GM12878 (cell line): Measurements from ENCODE around the gene ITPR3. TPM values are rescaled to one million over a fixed set of nuclear protein-coding genes. Genes with fewer than 3 reads are reported as not detected.
"Not testable (repeated sequence)": the region's sequence is repeated elsewhere in the genome, so short reads cannot be mapped to it uniquely, and the experiment has no call there.

Source experiments
- ATAC-seq: fragments of 200-7000 bp; cut with Tn5 transposase; 3 replicates; pipeline ENCODE4 v1.9.1; 2020; ENCODE audit warnings: mild to moderate bottlenecking, moderate library complexity
- BruUV-seq: library from RNA; stranded (reverse); fragments of 400-500 nt; replicated peaks from 2 replicates; lab custom pipeline; 2021; lab: Mats Ljungman, UMichigan
- CTCF ChIA-PET: fragments of 300-600 bp; sonication (Branson Sonifier 250); formaldehyde crosslinking; extraction: SDS; loops from one replicate; lab custom pipeline; 2021; ENCODE audit warnings: inconsistent platforms; lab: Yijun Ruan, JAX
- POLR2A ChIA-PET: fragments of 350-600 bp; formaldehyde crosslinking; extraction: SDS; loops from one replicate; lab custom pipeline; 2021; ENCODE audit warnings: inconsistent platforms; lab: Charles Lee
- RAD21 ChIA-PET: fragments of 300-600 bp; sonication (Branson Sonifier 250); formaldehyde crosslinking; loops from one replicate; lab custom pipeline; 2023; ENCODE audit warnings: antibody characterized with exemption; ENCODE audit not compliant: unreplicated experiment; lab: Charles Lee
- SMC1A ChIA-PET: fragments of 300-600 bp; sonication (Branson Sonifier 250); formaldehyde crosslinking; loops from one replicate; lab custom pipeline; 2023; ENCODE audit not compliant: unreplicated experiment, uncharacterized antibody; lab: Charles Lee
- DNase-seq: peaks from one replicate; pipeline ENCODE4 v3.0.0-alpha.2; 2011; ENCODE audit warnings: low read depth, low spot score
- FAIRE-seq: peaks from 3 replicates; lab custom pipeline; 2011; peaks lifted over from hg19 to GRCh38; lab: Jason Lieb, UNC
- H2AFZ ChIP-seq: 2 replicates; pipeline ENCODE4 v1.6.0; 2011; ENCODE audit warnings: low read depth, low read length, control low read depth; ENCODE audit not compliant: control insufficient read depth
- H3K27ac ChIP-seq: 2 replicates; pipeline ENCODE4 v1.5.1; 2011; ENCODE audit warnings: control low read depth; ENCODE audit not compliant: control insufficient read depth, insufficient read depth
- H3K27me3 ChIP-seq, 2 experiments: replicated peaks in 1 of 2; 2 replicates each; pipeline versions ENCODE4 v1.6.0 to v1.6.1; 2011; ENCODE audit warnings: low read length in 1 of 2; ENCODE audit not compliant: control insufficient read depth in 2 of 2, insufficient read depth in 2 of 2
- H3K36me3 ChIP-seq, 2 experiments: 2 replicates each; pipeline ENCODE4 v1.5.1; 2011; ENCODE audit warnings: low read length in 1 of 2; ENCODE audit not compliant: control insufficient read depth in 2 of 2, insufficient read depth in 2 of 2
- H3K4me1 ChIP-seq: 2 replicates; pipeline ENCODE4 v1.6.1; 2011; ENCODE audit warnings: mild to moderate bottlenecking, low read length, moderate library complexity, mixed read lengths; ENCODE audit not compliant: control insufficient read depth, insufficient read depth
- H3K4me2 ChIP-seq: 2 replicates; pipeline ENCODE4 v1.6.0; 2011; ENCODE audit warnings: control low read depth; ENCODE audit not compliant: control insufficient read depth, insufficient read depth
- H3K4me3 ChIP-seq: fragments of 200-600 bp; sonication (generic); 2 replicates; pipeline ENCODE4 v1.5.1; 2016
- H3K79me2 ChIP-seq: 2 replicates; pipeline ENCODE4 v1.6.0; 2011; ENCODE audit warnings: low read length; ENCODE audit not compliant: control insufficient read depth, insufficient read depth
- H3K9ac ChIP-seq: 2 replicates; pipeline ENCODE4 v1.8.0; 2011; ENCODE audit warnings: low read length, control low read depth, mixed read lengths; ENCODE audit not compliant: control insufficient read depth, insufficient read depth
- H3K9me3 ChIP-seq: replicated peaks from 3 replicates; pipeline ENCODE4 v1.5.1; 2011; ENCODE audit warnings: mild to moderate bottlenecking, low read length; ENCODE audit not compliant: control insufficient read depth, insufficient read depth
- H4K20me1 ChIP-seq: 2 replicates; pipeline ENCODE4 v1.6.0; 2011; ENCODE audit not compliant: control insufficient read depth, insufficient read depth
- CREB1 ChIP-seq: IDR thresholded peaks from 2 replicates; pipeline ENCODE4 v1.6.1; 2012; ENCODE audit warnings: low read depth, mild to moderate bottlenecking, inconsistent platforms
- FOS ChIP-seq: IDR thresholded peaks from 3 replicates; pipeline ENCODE4 v1.6.1; 2011; ENCODE audit warnings: borderline replicate concordance; ENCODE audit not compliant: insufficient read length; ENCODE audit errors: extremely low read depth
- ZNF217 ChIP-seq: fragments of 450-650 bp; IDR thresholded peaks from 2 replicates; pipeline ENCODE4 v1.6.1; 2017; ENCODE audit warnings: antibody characterized with exemption, mild to moderate bottlenecking
- WGBS: methylation state at CpG from one replicate; pipeline ENCODE4 v1.1.6; 2016; ENCODE audit warnings: low lambda C conversion rate; ENCODE audit not compliant: insufficient replicate concordance, insufficient coverage; ENCODE audit errors: missing lambda C conversion rate; 5-methylcytosine and 5-hydroxymethylcytosine counted together
- in situ Hi-C: fragments of 300-500 bp; cut with MboI; formaldehyde crosslinking; loops from 9 replicates; pipeline ENCODE4 v1.14.3; 2018; ENCODE audit warnings: mixed read lengths
- intact Hi-C: fragments of 100-400 bp; cut with micrococcal nuclease; formaldehyde crosslinking; loops from one replicate; pipeline ENCODE4 v1.14.2; 2022; ENCODE audit not compliant: unreplicated experiment
- polyA plus RNA-seq, 11 experiments: library from polyadenylated mRNA; depleted of rRNA in 4 of 11; unstranded in 6 of 11; stranded (reverse) in 5 of 11; fragments of >200 nt; fragmentation: Nextera tagmentation in 4 of 11; fragmentation: Illumina TruSeq in 1 of 11; extraction: Ambion mirVana in 4 of 11; extraction: Trizol in 1 of 11; gene quantifications; 1 replicate in 1 of 11; 2 replicates in 10 of 11; pipeline versions ENCODE4 v1.2.1 to v1.2.3, GENCODE V29; 2011 to 2016; ENCODE audit warnings: inconsistent platforms in 2 of 11, missing spikeins in 2 of 11, low read depth in 1 of 11
- total RNA-seq, 4 experiments: library from RNA; depleted of rRNA in 3 of 4; stranded (reverse); fragments of >200 nt in 3 of 4; fragmentation: Illumina TruSeq in 1 of 4; extraction: Trizol in 1 of 4; gene quantifications; 2 replicates each; pipeline versions ENCODE4 v1.2.1 to v1.2.3, GENCODE V29; 2013 to 2021
- TF ChIP-seq, protein P1 (sequence below): fragments of 450-650 bp; conservative IDR thresholded peaks from 2 replicates; pipeline ENCODE4 v1.6.1; 2017; ENCODE audit warnings: mild to moderate bottlenecking, moderate library complexity
- TF ChIP-seq, protein P2 (sequence below): IDR thresholded peaks from 2 replicates; pipeline ENCODE4 v1.6.1; 2012; ENCODE audit warnings: low read depth, low read length, improper control_type of control experiment
- TF ChIP-seq, protein P3 (sequence below): fragments of 450-650 bp; IDR thresholded peaks from 2 replicates; pipeline ENCODE4 v1.6.1; 2017; ENCODE audit warnings: low read depth, mild to moderate bottlenecking, moderate library complexity

Gene ITPR3
- total and polyA plus RNA-seq, 10 of the 15 experiments (the other 5 are each of a cell fraction or from before 2014, with no cell fraction given): 0.32 to 34.0 (median 11.9) TPM

DNA sequence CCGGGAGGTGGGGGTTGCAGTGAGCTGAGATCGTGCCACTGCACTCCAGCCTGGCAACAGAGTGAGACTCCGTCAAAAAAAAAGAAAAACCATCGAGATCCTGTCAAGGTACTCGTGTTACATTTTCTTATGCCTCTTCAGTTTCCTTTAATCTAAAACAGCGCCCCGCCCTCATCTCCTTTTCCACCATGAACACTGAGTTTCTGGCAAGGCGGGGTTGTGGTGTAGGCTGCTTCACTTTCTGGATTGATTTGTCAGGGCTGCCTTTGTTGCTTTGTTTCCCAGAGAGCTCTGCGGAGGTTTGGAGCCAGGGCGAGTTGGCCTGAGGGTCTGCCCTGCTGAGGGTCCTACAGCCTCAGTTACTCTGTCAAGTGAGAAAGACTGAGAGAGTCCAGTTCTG, 8.9 kb downstream of the ITPR3 start (continued):
- no peak for TF ChIP-seq FOS
- TF ChIP-seq ZNF217: no peak
- no peak for TF ChIP-seq CREB1
- TF ChIP-seq, protein P1, sequence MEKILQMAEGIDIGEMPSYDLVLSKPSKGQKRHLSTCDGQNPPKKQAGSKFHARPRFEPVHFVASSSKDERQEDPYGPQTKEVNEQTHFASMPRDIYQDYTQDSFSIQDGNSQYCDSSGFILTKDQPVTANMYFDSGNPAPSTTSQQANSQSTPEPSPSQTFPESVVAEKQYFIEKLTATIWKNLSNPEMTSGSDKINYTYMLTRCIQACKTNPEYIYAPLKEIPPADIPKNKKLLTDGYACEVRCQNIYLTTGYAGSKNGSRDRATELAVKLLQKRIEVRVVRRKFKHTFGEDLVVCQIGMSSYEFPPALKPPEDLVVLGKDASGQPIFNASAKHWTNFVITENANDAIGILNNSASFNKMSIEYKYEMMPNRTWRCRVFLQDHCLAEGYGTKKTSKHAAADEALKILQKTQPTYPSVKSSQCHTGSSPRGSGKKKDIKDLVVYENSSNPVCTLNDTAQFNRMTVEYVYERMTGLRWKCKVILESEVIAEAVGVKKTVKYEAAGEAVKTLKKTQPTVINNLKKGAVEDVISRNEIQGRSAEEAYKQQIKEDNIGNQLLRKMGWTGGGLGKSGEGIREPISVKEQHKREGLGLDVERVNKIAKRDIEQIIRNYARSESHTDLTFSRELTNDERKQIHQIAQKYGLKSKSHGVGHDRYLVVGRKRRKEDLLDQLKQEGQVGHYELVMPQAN: no peak
- TF ChIP-seq, protein P2, sequence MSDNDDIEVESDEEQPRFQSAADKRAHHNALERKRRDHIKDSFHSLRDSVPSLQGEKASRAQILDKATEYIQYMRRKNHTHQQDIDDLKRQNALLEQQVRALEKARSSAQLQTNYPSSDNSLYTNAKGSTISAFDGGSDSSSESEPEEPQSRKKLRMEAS: no peak
- TF ChIP-seq, protein P3, sequence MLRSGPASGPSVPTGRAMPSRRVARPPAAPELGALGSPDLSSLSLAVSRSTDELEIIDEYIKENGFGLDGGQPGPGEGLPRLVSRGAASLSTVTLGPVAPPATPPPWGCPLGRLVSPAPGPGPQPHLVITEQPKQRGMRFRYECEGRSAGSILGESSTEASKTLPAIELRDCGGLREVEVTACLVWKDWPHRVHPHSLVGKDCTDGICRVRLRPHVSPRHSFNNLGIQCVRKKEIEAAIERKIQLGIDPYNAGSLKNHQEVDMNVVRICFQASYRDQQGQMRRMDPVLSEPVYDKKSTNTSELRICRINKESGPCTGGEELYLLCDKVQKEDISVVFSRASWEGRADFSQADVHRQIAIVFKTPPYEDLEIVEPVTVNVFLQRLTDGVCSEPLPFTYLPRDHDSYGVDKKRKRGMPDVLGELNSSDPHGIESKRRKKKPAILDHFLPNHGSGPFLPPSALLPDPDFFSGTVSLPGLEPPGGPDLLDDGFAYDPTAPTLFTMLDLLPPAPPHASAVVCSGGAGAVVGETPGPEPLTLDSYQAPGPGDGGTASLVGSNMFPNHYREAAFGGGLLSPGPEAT: no peak

DNA sequence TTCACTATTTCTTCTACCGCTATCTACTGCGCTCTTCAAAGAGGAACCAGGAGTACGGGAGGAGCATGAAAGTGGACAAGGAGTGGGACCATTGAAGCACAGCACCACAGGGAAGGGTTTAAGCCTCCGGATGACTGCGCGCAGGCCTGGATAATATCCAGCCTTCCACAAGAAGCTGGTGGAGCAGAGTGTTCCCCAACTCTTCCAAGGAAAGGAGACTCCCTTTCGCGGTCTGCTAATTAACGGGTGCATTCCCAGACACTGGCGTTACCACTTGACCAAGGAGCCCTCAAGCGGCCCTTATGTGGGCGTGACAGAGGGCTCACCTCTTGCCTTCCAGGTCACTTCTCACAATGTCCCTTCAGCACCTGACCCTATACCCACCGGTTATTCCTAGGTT, 10.4 kb downstream of the ITPR3 start:
- H3K4me2 ChIP-seq, DNase-seq, BruUV-seq, H2AFZ ChIP-seq, ATAC-seq, H3K4me3 ChIP-seq, H3K27me3 ChIP-seq, H3K9me3 ChIP-seq, H3K9ac ChIP-seq, in situ Hi-C loops, FAIRE-seq, H3K36me3 ChIP-seq, intact Hi-C loops, H3K27ac ChIP-seq, RAD21 ChIA-PET: not testable (repeated sequence)
- 99% methylated on average over 13 of the region's 13 CpGs for WGBS
- ChIA-PET POLR2A (interaction anchor here (1.6 kb wide), 1 partner anchor 9 kb away, joined by 4 read pairs; no protein-coding TSS in a partner anchor), CTCF (interaction anchor here (0.6 to 2.2 kb wide), 6 partner anchors 9 to 42 kb away, joined by 3 to 18 read pairs (median 8); partner anchors contain the start of gene ITPR3), SMC1A (interaction anchor here (1.3 kb wide), 1 partner anchor 80 kb away, joined by 4 read pairs; the partner anchor contains the start of gene UQCC2)
- Histone ChIP-seq H3K4me1 (peaks cover 21% of the 10 kb centered on the region), H3K79me2 (peaks cover 15% of the 10 kb centered on the region), H4K20me1 (peaks cover 16% of the 10 kb centered on the region)
